HG03520 (cell line): ENCODE results near the gene KPNA6.
A peak's percentile ranks its signal among the peaks of the same experiment; 100 is the strongest.
"Not testable (repeated sequence)": the region's sequence is repeated elsewhere in the genome, so short reads cannot be mapped to it uniquely, and the experiment has no call there.

ENCODE experiments used
- ATAC-seq: cut with Tn5 transposase; IDR thresholded peaks from one replicate; pipeline ENCODE4 v1.9.1; 2021; ENCODE audit warnings: mild to moderate bottlenecking, moderate library complexity; ENCODE audit not compliant: unreplicated experiment

The KPNA6 gene

GRCh38 chr1:32138965-32139364 is 31.1 kb downstream of the KPNA6 start:
- no peak for ATAC-seq

GRCh38 chr1:32142446-32143301 is 34.8 kb downstream of the KPNA6 start:
- no peak for ATAC-seq

- not testable (repeated sequence) for ATAC-seq
Observed at GRCh38 chr1:32143302-32143695, 35.4 kb downstream of the KPNA6 start.

GRCh38 chr1:32144033-32144432 is 36.2 kb downstream of the KPNA6 start:
- no peak for ATAC-seq

GRCh38 chr1:32147799-32148198 is 39.9 kb downstream of the KPNA6 start:
- not testable (repeated sequence) for ATAC-seq

- no peak for ATAC-seq
Observed at GRCh38 chr1:32150847-32151246, 43.0 kb downstream of the KPNA6 start.

GRCh38 chr1:32151319-32151787 is 43.5 kb downstream of the KPNA6 start:
- ATAC-seq = no peak

GRCh38 chr1:32159189-32159588 is 51.3 kb downstream of the KPNA6 start:
- no peak for ATAC-seq

- no peak for ATAC-seq
Observed at GRCh38 chr1:32163405-32163804, 55.5 kb downstream of the KPNA6 start.

- ATAC-seq = not testable (repeated sequence)
Observed at GRCh38 chr1:32165633-32166032, 57.8 kb downstream of the KPNA6 start.

- no peak for ATAC-seq
Observed at GRCh38 chr1:32170991-32171390, 63.1 kb downstream of the KPNA6 start.

GRCh38 chr1:32172621-32173245 is 64.9 kb downstream of the KPNA6 start:
- ATAC-seq = no peak

- no peak for ATAC-seq
Observed at GRCh38 chr1:32178380-32179192, 70.7 kb downstream of the KPNA6 start.

GRCh38 chr1:32179193-32179442 is 71.3 kb downstream of the KPNA6 start:
- no peak for ATAC-seq

GRCh38 chr1:32179443-32180185 is 71.8 kb downstream of the KPNA6 start, which contains the start of gene TXLNA:
Gene TXLNA, plus strand, starts transcription at chr1:32179675. Its CDS starts 671 bp downstream, at chr1:32180346.
- ATAC-seq = peak; percentile 72

GRCh38 chr1:32180186-32181060 is 72.6 kb downstream of the KPNA6 start:
- ATAC-seq = no peak

GRCh38 chr1:32181065-32181464 is 73.2 kb downstream of the KPNA6 start:
- ATAC-seq = no peak

- no peak for ATAC-seq
Observed at GRCh38 chr1:32181563-32181962, 73.7 kb downstream of the KPNA6 start.

GRCh38 chr1:32182060-32182459 is 74.2 kb downstream of the KPNA6 start:
- ATAC-seq = no peak

GRCh38 chr1:32184650-32185049 is 76.8 kb downstream of the KPNA6 start:
- no peak for ATAC-seq
